EH (cell line): Measurements from ENCODE around the gene C1orf167.
A peak's percentile ranks its signal among the peaks of the same experiment; 100 is the strongest.

Experiments used
- DNase-seq: peaks from one replicate; pipeline ENCODE4 v3.0.0-alpha.2; 2015; ENCODE audit warnings: low read depth

The C1orf167 gene

GRCh38 chr1:11761988-11762406, at the start of gene C1orf167:
Gene C1orf167, plus strand, starts transcription at chr1:11762193. Its CDS starts 2,208 bp downstream, at chr1:11764401.
- DNase-seq: no peak

- no peak for DNase-seq
These were observed 49.7 kb upstream of the C1orf167 start for GRCh38 chr1:11712285-11712684.

DNA sequence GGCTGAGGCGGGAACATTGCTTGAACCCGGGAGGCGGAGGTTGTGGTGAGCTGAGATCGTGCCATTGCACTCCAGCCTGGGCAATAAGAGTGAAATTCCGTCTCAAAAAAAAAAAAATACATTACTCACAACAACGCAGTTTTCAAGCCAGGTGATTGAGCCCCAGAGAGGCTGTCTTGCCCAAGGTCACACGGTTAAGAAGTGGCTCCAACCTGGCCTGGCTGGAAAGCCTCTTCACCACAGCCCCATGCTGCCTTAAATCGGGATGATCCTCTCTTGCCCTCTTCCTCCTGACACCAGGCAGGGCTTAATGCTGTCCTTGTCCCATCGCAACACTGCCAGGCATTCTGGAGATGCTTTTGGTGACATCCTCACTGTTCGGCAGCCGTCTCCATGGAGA, 48.9 kb upstream of the C1orf167 start:
- no peak for DNase-seq

DNA sequence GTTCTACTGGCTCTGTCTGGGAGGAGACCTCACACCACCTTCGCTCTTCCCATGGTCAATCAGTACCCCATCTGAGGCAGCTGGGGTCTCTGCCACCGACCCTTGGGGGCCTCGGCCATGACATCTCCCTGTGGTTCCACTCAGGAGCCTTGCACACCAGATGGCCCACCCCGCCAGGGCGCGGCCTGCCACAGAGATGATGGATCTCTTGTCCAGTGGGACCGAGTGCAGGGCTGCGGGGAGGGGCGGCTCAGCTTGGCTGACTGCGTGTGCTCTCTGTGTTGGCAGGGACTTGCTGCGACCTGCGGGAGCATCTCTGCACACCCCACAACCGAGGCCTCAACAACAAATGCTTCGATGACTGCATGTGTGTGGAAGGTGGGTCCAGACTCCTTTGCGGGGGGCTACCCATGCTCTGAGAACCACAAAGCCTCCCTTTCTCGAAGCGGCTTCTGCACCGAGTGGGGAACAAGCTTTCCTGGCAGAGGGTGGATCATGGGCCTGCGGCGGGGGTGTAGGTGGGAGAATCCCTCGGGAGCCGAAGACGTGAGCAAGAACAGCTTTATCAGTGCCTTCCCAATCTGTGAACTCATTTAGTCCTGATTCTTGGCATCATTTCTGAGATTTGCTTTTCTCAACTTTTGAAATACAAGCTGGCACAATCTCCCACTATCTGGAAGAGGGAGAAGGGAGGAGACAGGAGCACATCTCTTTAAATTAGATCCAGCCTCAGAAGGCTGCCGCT, 47.0 kb upstream of the C1orf167 start:
- no peak for DNase-seq

- DNase-seq: peak; percentile 61
These were observed 42.5 kb upstream of the C1orf167 start for GRCh38 chr1:11719313-11720032.

DNA sequence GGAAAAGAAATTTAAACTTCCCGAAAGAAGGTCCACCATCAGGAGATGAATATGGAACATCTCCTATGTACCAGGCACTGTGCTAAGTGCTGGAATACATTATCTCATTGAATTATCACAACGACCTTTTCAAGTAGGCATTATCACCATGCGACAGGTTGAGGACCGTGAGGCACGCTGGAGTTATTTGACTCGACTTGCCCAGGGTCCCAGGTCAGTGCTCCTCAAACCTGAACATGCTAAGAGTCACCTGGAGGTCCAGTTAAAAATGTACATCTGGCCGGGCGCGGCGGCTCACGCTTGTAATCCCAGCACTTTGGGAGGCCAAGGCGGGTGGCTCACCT, 42.0 kb upstream of the C1orf167 start:
- DNase-seq: no peak

- DNase-seq: no peak
These were observed 41.5 kb upstream of the C1orf167 start for GRCh38 chr1:11720525-11720924.

GRCh38 chr1:11721311-11721710, 40.7 kb upstream of the C1orf167 start:
- no peak for DNase-seq

DNA sequence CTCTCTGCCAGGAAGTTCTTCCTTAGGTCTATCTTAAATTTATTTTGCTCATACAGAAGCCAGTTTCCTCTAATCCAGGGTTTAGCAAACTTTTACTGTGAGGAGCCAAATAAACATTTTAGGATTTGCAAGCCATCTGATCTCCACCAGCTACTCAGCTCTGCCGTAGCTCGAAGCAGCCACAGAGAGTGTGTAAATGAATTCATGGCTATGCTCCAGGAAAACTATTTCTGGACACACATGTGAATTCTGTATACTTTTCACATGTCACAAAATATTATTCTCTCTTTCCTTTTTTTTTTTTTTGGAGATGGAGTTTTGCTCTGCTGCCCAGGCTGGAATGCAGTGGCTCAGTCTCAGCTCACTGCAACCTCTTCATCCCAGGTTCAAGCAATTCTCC, 39.5 kb upstream of the C1orf167 start:
- no peak for DNase-seq

- no peak for DNase-seq
These were observed 36.4 kb upstream of the C1orf167 start for GRCh38 chr1:11725616-11726015.

DNA sequence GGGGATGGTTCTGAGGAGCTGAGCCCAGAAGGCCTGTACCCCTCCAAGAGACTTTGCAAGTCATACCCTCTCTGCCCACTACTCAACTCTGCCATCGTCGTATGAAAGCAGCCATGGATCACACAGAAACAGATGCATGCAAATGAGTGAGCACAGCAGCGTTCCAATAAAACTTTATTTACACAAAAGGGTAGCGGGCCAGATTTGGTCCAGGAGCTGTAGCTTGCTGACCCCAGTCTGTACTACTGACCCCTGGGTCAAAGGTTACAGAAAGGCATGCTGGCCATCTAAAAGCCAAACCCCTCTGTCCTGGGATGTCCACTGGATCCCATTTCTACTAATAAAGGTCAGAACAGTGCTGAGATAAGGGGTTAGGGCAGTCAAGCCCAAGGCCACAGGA, 34.9 kb upstream of the C1orf167 start:
- DNase-seq: no peak

- DNase-seq: no peak
These were observed 33.7 kb upstream of the C1orf167 start for GRCh38 chr1:11728126-11728806.

DNA sequence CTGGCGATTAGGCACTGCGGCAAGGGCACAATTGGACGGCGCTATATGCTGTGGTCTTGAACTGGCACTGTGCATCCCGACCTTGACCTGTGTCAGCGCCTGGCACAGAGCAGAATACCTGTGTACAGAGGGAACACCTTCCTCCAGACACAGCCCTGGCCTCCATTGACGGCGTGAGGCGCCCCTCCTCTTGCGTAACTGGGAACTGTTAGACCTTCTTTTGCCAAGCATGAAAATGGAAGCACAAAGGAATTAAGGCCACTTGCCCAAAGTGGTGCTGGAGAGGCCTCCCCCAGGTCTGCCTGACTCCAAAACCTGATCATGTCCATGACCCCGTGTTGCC, 32.9 kb upstream of the C1orf167 start:
- DNase-seq: no peak

- DNase-seq: no peak
These were observed 32.2 kb upstream of the C1orf167 start for GRCh38 chr1:11729498-11730428.

GRCh38 chr1:11730429-11730891, 31.5 kb upstream of the C1orf167 start:
- DNase-seq: peak; percentile 69

DNA sequence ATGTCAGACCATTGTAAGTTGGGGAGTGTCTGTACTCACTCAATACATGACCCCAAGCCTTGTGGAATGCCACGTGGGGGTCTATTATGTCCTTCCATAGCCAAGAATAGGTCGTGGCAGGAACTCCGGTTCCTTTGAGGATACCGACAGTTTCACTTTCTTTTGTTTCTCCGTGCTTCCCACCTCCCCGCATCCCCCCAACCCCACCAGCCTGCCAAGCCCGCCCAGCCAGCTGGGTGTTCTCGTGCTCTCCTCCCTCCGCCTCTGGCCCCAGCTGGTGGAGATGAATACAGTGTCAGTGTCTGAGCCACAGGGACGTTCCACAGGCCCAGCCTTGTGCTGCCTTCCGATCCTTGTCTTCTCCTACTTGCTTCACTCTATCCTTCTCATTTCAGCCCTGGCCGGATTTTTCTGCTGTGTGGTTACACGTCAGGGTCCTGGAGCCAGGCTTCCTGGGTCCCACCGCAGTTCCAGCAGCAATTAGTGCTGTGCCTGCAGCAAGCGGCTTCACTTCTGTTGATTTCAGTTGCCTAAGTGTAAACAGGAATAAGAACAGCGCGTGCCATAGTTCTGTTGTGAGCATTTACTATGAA, 30.2 kb upstream of the C1orf167 start:
- DNase-seq: peak; percentile 46

DNA sequence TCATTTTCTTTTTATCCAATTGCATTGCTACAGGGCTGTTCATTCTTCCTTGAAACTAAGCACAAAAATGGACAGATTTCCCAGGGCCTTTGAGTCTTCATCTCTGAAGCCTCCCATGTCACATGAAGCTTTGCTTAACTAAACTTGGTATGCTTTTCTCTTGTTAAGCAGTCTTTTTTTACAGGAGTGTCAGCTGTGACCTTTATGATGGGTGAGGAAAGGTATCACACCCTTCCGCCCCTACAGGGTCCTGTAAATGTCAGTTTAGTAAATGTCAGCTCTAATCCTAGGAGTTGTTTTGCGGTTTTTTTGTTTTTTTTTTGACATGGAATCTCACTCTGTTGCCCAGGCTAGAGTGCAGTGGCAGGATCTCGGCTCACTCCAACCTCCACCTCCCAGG, 28.7 kb upstream of the C1orf167 start:
- DNase-seq: no peak

- DNase-seq: no peak
These were observed 26.5 kb upstream of the C1orf167 start for GRCh38 chr1:11735531-11735853.

DNA sequence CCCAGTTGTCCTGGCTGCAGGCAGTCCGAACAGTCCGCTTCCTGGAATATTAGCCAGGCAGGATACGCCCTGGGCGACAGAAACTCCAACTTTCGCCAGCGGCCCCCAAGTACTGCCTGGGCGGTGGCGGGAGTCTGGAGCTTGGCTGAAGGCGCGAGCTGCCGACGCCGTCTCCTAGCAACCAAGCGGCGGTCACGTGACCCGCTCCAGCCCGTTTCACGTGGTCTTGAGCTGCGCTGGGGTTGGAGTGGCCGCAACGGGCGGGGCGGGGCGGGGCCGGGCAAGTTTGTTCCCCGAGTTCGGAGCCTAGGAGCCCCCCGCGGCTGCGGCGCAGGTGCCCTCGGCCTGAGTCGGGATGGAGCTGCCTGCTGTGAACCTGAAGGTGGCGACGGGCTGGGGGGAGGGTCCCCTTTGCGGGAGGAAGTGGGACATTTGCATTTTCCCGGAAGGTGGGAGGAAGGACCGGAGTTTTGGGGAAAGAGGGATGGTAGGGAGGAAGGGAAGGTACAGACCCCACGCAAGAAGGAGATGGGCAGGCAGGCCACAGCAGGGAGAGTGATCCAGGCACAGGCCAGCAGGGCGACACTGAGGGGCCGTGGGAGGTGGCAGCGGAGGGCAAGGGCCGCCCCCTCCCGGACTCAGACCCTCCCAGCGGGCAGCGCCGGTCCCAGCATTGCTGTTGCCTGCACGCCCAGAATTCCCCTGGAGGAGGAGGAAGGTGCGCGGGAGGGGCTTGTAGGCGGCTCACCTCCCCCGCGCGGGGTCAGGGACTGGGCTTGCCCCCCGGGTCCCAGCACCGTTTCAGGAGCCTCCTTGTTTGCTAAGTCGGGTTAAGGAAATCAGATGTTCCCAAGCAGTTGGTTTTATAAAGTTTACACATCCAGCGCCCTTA, 25.9 kb upstream of the C1orf167 start, which contains the start of gene AGTRAP:
Gene AGTRAP (plus strand): TSS at position 283 of the 892 bp plus-strand sequence. CDS start 73 bp downstream, at position 356.
- DNase-seq: peak; percentile 91
